K562 (cell line): ENCODE measurements around the gene PARP15. TPM values are rescaled to one million over a fixed set of nuclear protein-coding genes. Genes with fewer than 3 reads are reported as not detected.
A peak's percentile ranks its signal among the peaks of the same experiment; 100 is the strongest.

Experiments
- ATAC-seq: fragments of 200-7000 bp; cut with Tn5 transposase; 3 replicates; pipeline ENCODE4 v1.9.1; 2020; ENCODE audit warnings: moderate library complexity
- BruUV-seq: library from RNA; stranded (reverse); fragments of 400-500 nt; replicated peaks from 2 replicates; lab custom pipeline; 2021; lab: Mats Ljungman, UMichigan
- CTCF ChIA-PET: fragments of 300-600 bp; formaldehyde crosslinking; extraction: SDS; loops from one replicate; lab custom pipeline; 2021; ENCODE audit warnings: low intra/inter-chr PET ratio; lab: Yijun Ruan, JAX
- POLR2A ChIA-PET: fragments of 300-600, 350-650 bp; sonication (Branson Sonifier 250); formaldehyde crosslinking; extraction: SDS; loops from one replicate; lab custom pipeline; 2021; ENCODE audit warnings: antibody characterized with exemption, inconsistent platforms; lab: Yijun Ruan, JAX
- DNase-seq, 4 experiments: peaks; one replicate each; pipeline versions ENCODE4 v3.0.0 to v3.0.0-alpha.2; 2011 to 2018; ENCODE audit warnings: low spot score in 3 of 4, mixed read lengths in 3 of 4; ENCODE audit errors: extremely low read depth in 1 of 4
- FAIRE-seq: peaks from 2 replicates; lab custom pipeline; 2011; peaks lifted over from hg19 to GRCh38; lab: Jason Lieb, UNC
- H2AFZ ChIP-seq: 2 replicates; pipeline ENCODE4 v1.6.0; 2011; ENCODE audit warnings: low read depth, low read length, control low read depth, inconsistent platforms
- H3K27ac ChIP-seq: fragments of 200-600 bp; 3 replicates; pipeline ENCODE4 v1.8.0; 2011; ENCODE audit warnings: low read depth, mild to moderate bottlenecking, control low read depth, inconsistent platforms, low read length, moderate library complexity, mixed read lengths; ENCODE audit errors: extremely low read depth
- H3K27me3 ChIP-seq, 2 experiments: fragments of 300-600 bp in 1 of 2; 2 replicates in 1 of 2; 3 replicates in 1 of 2; pipeline versions ENCODE4 v1.6.0 to v1.8.0; 2011; ENCODE audit warnings: inconsistent platforms in 2 of 2, low read length in 2 of 2, mild to moderate bottlenecking in 1 of 2, mixed read lengths in 1 of 2, moderate library complexity in 1 of 2; ENCODE audit not compliant: control insufficient read depth in 2 of 2, insufficient read depth in 2 of 2
- H3K36me3 ChIP-seq: fragments of 300-600 bp; 3 replicates; pipeline ENCODE4 v1.8.0; 2011; ENCODE audit warnings: mild to moderate bottlenecking, low read length, inconsistent platforms; ENCODE audit not compliant: control insufficient read depth, insufficient read depth
- H3K4me1 ChIP-seq, 2 experiments: fragments of 200-600 bp in 1 of 2; replicated peaks in 1 of 2; 2 replicates in 1 of 2; 3 replicates in 1 of 2; pipeline versions ENCODE4 v1.5.1 to v1.8.0; 2011; ENCODE audit warnings: inconsistent platforms in 2 of 2, low read length in 2 of 2, mild to moderate bottlenecking in 1 of 2, mixed read lengths in 1 of 2, moderate library complexity in 1 of 2; ENCODE audit not compliant: control insufficient read depth in 2 of 2, insufficient read depth in 2 of 2
- H3K4me2 ChIP-seq: 2 replicates; pipeline ENCODE4 v1.6.1; 2011; ENCODE audit warnings: low read length, control low read depth, inconsistent platforms, mixed read lengths; ENCODE audit not compliant: insufficient read depth
- H3K4me3 ChIP-seq: fragments of 200-600 bp; sonication (generic), shearing (Covaris generic); 2 replicates; pipeline ENCODE4 v1.5.1; 2016; ENCODE audit warnings: control low read depth, inconsistent platforms
- H3K79me2 ChIP-seq: fragments of 200-600 bp; 3 replicates; pipeline ENCODE4 v1.8.0; 2011; ENCODE audit warnings: low read length, inconsistent platforms; ENCODE audit not compliant: control insufficient read depth, insufficient read depth
- H3K9ac ChIP-seq, 2 experiments: 2 replicates each; pipeline versions ENCODE4 v1.6.0 to v1.6.1; 2011; ENCODE audit warnings: low read depth in 2 of 2, low read length in 2 of 2, control low read depth in 1 of 2, inconsistent platforms in 1 of 2, mild to moderate bottlenecking in 1 of 2, mixed read lengths in 1 of 2; ENCODE audit not compliant: insufficient read depth in 1 of 2
- H3K9me1 ChIP-seq: one replicate; pipeline ENCODE4 v1.6.0; 2011; ENCODE audit warnings: inconsistent platforms, mild to moderate bottlenecking, low read length, moderate library complexity; ENCODE audit not compliant: control insufficient read depth, insufficient read depth
- H3K9me3 ChIP-seq: replicated peaks from 2 replicates; pipeline ENCODE4 v1.5.1; 2011; ENCODE audit warnings: low read depth, low read length, inconsistent platforms; ENCODE audit not compliant: control insufficient read depth, insufficient read depth
- H4K20me1 ChIP-seq: replicated peaks from 2 replicates; pipeline ENCODE4 v1.6.1; 2011; ENCODE audit warnings: low read length, inconsistent platforms, mixed read lengths; ENCODE audit not compliant: control insufficient read depth, insufficient read depth
- CBFA2T3 ChIP-seq: fragments of 450-650 bp; IDR thresholded peaks from 2 replicates; pipeline ENCODE4 v1.6.1; 2017
- CXXC5 ChIP-seq: fragments of 250-450 bp; sonication (Bioruptor Pico); IDR thresholded peaks from 2 replicates; pipeline ENCODE4 v1.8.0; 2022; ENCODE audit warnings: inconsistent platforms, mild to moderate bottlenecking, moderate library complexity
- EP400 ChIP-seq: fragments of 450-650 bp; IDR thresholded peaks from 2 replicates; pipeline ENCODE4 v1.6.1; 2017; ENCODE audit warnings: antibody characterized with exemption, mild to moderate bottlenecking, moderate library complexity
- EWSR1 ChIP-seq: fragments of 450-650 bp; IDR thresholded peaks from 2 replicates; pipeline ENCODE4 v1.6.1; 2018; ENCODE audit warnings: borderline replicate concordance, mild to moderate bottlenecking, low read depth, moderate library complexity; ENCODE audit not compliant: partially characterized antibody
- HBP1 ChIP-seq: fragments of 450-650 bp; formaldehyde crosslinking; IDR thresholded peaks from 2 replicates; pipeline ENCODE4 v1.4.0; 2022; ENCODE audit warnings: missing genetic modification characterization
- ID3 ChIP-seq, 2 experiments: fragments of 250-450 bp in 1 of 2; fragments of 450-650 bp in 1 of 2; sonication (Bioruptor Pico) in 1 of 2; IDR thresholded peaks; 2 replicates each; pipeline versions ENCODE4 v1.6.1 to v1.8.0; 2016 to 2021; ENCODE audit warnings: mild to moderate bottlenecking in 2 of 2, moderate library complexity in 2 of 2, missing compliant biosample characterization in 1 of 2, missing genetic modification characterization in 1 of 2
- MEIS2 ChIP-seq: fragments of 450-650 bp; IDR thresholded peaks from 2 replicates; pipeline ENCODE4 v1.6.1; 2014; ENCODE audit warnings: mild to moderate bottlenecking; ENCODE audit not compliant: partially characterized antibody
- NELFE ChIP-seq: IDR thresholded peaks from 2 replicates; pipeline ENCODE4 v1.6.1; 2011; ENCODE audit warnings: mild to moderate bottlenecking; ENCODE audit not compliant: insufficient read depth, insufficient read length
- NR3C1 ChIP-seq: sonication (generic); formaldehyde crosslinking; IDR thresholded peaks from 2 replicates; pipeline ENCODE4 v1.8.1; 2022; ENCODE audit warnings: missing genetic modification reagents
- PKNOX1 ChIP-seq: fragments of 450-650 bp; IDR thresholded peaks from 2 replicates; pipeline ENCODE4 v1.6.1; 2016
- U2AF2 ChIP-seq: fragments of 200-400 bp; formaldehyde crosslinking; optimal IDR thresholded peaks from 2 replicates; pipeline ENCODE3; 2017; ENCODE audit warnings: low read depth, mild to moderate bottlenecking, low read length
- ZNF592 ChIP-seq: fragments of 450-650 bp; IDR thresholded peaks from 2 replicates; pipeline ENCODE4 v1.6.1; 2017; ENCODE audit warnings: antibody characterized with exemption, mild to moderate bottlenecking
- WGBS: fragments of 100-300 bp; shearing (Covaris generic); methylation state at CpG from one replicate; pipeline ENCODE4 v1.1.6; 2016; ENCODE audit warnings: low coverage, mixed read lengths; ENCODE audit not compliant: insufficient coverage; ENCODE audit errors: missing lambda C conversion rate; 5-methylcytosine and 5-hydroxymethylcytosine counted together
- in situ Hi-C: fragments of 300-500 bp; cut with MboI; formaldehyde crosslinking; loops from 4 replicates; pipeline ENCODE4 v1.15.0; 2018; ENCODE audit warnings: inconsistent platforms, mixed read lengths
- intact Hi-C: fragments of 100-400 bp; cut with micrococcal nuclease; formaldehyde crosslinking; loops from 2 replicates; pipeline ENCODE4 v1.14.2; 2022
- polyA plus RNA-seq, 8 experiments: library from polyadenylated mRNA; depleted of rRNA in 4 of 8; stranded (reverse) in 5 of 8; unstranded in 3 of 8; fragments of >200 nt; fragmentation: Nextera tagmentation in 2 of 8; fragmentation: Illumina TruSeq in 1 of 8; extraction: Ambion mirVana in 2 of 8; extraction: Trizol in 1 of 8; gene quantifications; 2 replicates each; pipeline versions ENCODE4 v1.2.1 to v1.2.3, GENCODE V29; 2011 to 2014; ENCODE audit warnings: inconsistent platforms in 1 of 8, missing spikeins in 1 of 8
- total RNA-seq, 7 experiments: library from RNA; depleted of rRNA in 6 of 7; stranded (reverse); fragments of >200 nt in 6 of 7; fragmentation: Illumina TruSeq in 2 of 7; extraction: Trizol in 2 of 7; gene quantifications; 2 replicates each; pipeline versions ENCODE4 v1.2.1 to v1.2.3, GENCODE V29; 2011 to 2021; ENCODE audit warnings: low replicate concordance in 1 of 7

The PARP15 gene
- total and polyA plus RNA-seq, 9 of the 15 experiments (the other 6 are each of a cell fraction or from before 2014, with no cell fraction given) = 0.05 to 0.40 (median 0.13) TPM

- TF ChIP-seq PKNOX1 (peak; percentile 55; the same call in 1 of the 2 replicates), MEIS2 (peak; percentile 55), NR3C1 (CRISPR knock-in tag) (no peak)
- TF ChIP-seq, all 486 proteins: peak for 9
Observed at GRCh38 chr3:122562923-122563716, 14.3 kb upstream of the PARP15 start (continued).

- ChIA-PET CTCF (no interaction called here), POLR2A (no interaction called here)
- DNase-seq (peak in 2 of 4 experiments; percentile 13), ATAC-seq (peak; percentile 25), FAIRE-seq (peak; percentile 19)
- BruUV-seq = TSS peak; percentile 78
- 17% methylated on average over 2 of the region's 5 CpGs for WGBS
- H3K9me3 ChIP-seq = no peaks in the 10 kb centered on the region
- peaks cover 8% of the 10 kb centered on the region in 2 experiments; a peak in 4 of 5 replicates for H3K4me1 ChIP-seq
- peaks cover 4% of the 10 kb centered on the region; the same call in 1 of the 3 replicates for H3K36me3 ChIP-seq
- peak overlapping the region; percentile 91 for H2AFZ ChIP-seq
- H3K4me3 ChIP-seq = peak overlapping the region; percentile 66
- H3K79me2 ChIP-seq = peaks cover 10% of the 10 kb centered on the region; the same call in 2 of the 3 replicates
- peak overlapping the region; percentile 78 for H3K4me2 ChIP-seq
- intact Hi-C loops = loop anchor here (5.0 to 10.0 kb wide), 4 partner anchors 109 to 461 kb away; partner anchors contain the start of gene SEMA5B
- H3K27ac ChIP-seq = peak overlapping the region; percentile 80
- H3K27me3 ChIP-seq = no peaks in the 10 kb centered on the region
- in situ Hi-C loops = no loop called here
- H3K9ac ChIP-seq = peak overlapping the region; percentile 73 to 81; a peak in 3 of 4 replicates
- no peaks in the 10 kb centered on the region for H3K9me1 ChIP-seq
- H4K20me1 ChIP-seq = no peaks in the 10 kb centered on the region
- TF ChIP-seq EWSR1 (no peak), ZNF592 (no peak), CXXC5 (no peak), NELFE (no peak), ID3 (CRISPR knock-in tag; IDR thresholded peaks at IDR 0.05) (no peak), ID3 (tag; IDR thresholded peaks at IDR 0.05) (no peak), HBP1 (CRISPR knock-in tag) (no peak), CBFA2T3 (no peak), U2AF2 (no peak), EP400 (no peak)
Observed at GRCh38 chr3:122563717-122564025, 13.8 kb upstream of the PARP15 start.
